ENCODE results near the gene SLC6A8. TPM values are rescaled to one million over a fixed set of nuclear protein-coding genes. Genes with fewer than 3 reads are reported as not detected.

The SLC6A8 gene
- total RNA-seq, 1 donor from 2014 or later: 26.9 TPM

DNA sequence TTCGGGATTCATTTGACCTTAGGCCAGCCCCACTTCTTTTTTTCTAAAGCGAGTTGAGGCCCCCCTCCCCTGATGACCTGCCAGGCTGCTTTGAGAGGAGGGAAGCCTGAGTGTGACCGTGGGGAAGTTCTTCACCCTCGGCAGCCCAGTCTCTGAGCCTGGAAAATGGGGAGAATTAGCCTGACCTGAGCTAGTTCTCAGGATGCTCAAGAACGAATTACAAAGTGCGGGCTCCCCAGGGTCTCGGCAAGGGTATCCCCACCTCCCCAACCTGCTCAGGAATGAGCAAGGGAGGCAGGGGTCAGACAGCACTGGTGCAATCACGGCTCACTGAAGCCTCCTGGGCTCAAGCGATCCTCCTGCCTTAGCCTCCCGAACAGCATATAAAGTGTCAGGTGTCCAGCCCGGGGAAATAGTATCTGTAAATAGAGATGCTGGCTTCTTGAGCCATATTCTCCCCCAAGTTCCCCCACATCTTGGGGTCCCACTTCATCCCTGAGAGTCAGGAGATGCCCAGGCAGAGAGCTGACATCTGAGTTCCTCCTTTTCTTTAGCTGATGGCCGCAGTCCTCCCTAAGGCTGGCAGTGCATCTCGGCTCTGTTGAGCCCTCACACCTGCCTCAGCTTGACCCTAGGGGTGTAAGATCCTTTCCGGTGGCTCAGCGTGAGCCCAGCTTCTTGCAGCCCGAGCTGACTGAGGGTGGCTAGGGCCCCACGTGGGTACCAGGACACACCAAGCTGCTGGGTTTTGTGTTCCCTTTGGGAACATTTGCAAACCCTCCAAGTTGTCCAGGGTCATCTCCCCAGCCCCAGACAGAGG, 39.2 kb upstream of the SLC6A8 start:
- no peak for DNase-seq

DNA sequence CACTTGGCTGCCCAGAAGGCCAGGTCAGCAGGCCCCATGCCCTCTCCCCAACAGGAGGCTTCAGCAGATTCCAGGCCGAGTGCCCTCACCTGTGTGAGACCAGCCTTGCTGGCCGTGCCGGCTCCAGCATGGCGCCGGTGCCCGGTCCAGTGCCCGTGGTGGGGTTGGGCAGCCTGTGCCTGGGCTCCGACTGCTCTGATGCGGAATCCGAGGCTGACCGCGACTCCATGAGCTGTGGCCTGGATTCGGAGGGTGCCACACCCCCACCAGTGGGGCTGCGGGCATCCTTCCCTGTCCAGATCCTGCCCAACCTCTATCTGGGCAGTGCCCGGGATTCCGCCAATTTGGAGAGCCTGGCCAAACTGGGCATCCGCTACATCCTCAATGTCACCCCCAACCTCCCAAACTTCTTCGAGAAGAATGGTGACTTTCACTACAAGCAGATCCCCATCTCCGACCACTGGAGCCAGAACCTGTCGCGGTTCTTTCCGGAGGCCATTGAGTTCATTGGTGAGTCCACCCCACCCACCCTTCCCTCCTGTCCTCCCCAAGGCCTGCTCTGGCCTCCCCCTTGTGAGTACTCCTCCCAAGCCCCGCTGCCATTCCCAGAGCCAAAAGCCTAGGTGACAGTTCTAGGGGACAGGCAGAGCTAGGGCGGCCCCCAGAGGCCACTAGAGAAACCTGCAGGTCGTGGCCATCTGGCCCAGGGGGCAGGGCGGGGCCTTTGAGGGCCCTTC, 38.4 kb upstream of the SLC6A8 start:
- no peak for DNase-seq

DNA sequence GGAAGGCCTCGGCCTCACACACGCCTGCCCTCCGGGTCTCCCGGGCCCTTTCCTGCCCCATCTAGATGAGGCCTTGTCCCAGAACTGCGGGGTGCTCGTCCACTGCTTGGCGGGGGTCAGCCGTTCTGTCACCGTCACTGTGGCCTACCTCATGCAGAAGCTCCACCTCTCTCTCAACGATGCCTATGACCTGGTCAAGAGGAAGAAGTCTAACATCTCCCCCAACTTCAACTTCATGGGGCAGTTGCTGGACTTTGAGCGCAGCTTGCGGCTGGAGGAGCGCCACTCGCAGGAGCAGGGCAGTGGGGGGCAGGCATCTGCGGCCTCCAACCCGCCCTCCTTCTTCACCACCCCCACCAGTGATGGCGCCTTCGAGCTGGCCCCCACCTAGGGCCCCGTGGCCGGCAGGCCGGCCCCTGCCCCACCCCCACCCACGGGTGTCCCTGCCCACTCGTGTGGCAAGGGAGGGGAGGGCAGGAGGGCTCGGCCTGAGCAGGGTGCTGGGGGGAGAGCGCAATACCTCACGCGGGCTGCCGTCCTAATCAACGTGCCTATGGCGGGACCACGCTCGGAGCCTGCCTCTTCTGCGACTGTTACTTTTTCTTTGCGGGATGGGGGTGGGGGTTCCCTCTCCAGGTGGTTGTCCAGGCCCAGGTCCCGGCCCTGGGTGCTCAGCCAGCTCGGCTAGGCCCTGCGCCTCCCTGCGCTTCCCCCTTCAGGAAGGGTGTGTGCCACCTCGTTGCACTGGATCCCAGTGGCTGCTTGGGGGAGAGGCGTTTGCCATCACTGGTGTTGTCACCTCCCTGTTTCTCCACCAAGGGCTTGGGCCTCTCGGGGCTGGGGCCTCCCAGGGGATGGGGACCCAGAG, 37.6 kb upstream of the SLC6A8 start:
- DNase-seq: no peak

DNA sequence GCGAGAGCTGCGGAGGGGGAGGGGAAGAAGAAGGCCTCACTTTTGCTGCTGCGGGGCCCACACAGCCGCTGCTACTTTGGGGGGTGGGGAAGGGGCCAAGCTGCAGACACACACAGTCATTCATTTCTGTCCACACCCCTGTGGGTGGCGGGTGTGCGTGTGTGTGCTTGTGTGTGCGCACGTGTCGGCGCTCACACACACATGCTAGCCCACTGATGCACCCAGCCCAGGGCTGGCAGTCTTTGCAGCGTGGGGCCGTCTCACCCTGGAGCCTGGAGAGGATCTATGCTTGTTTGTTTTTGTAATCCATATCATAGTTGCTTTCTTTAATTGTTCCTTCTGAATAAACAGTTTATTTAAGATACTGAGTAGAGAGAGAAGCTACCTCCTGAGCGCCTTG, 36.8 kb upstream of the SLC6A8 start:
- DNase-seq: no peak

DNA sequence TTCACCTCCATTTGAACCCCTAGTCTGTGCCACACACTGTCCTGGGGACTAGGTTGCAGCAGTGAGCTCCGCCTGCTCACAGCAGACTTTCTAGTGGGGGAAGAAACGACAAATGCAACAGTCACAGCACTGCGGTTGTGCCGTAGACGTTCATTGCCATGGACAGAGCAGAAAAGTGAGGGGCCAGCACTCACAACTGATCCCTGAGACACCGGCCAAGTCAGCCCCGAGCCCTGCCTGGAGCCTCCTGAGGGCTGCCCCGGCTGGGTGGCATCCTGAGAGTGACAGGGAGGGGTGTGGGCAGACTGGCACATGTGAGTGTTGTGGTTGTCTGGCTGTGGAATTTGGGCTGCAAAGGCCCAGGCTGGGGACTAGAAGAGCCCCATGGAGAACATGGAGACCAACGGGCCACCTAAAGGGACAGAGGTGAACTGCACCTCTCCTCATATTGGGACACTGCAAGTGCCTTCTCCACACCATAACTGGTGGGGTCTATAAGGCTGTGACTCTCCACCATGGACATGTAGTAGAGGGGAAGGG, 36.1 kb upstream of the SLC6A8 start:
- no peak for DNase-seq

DNA sequence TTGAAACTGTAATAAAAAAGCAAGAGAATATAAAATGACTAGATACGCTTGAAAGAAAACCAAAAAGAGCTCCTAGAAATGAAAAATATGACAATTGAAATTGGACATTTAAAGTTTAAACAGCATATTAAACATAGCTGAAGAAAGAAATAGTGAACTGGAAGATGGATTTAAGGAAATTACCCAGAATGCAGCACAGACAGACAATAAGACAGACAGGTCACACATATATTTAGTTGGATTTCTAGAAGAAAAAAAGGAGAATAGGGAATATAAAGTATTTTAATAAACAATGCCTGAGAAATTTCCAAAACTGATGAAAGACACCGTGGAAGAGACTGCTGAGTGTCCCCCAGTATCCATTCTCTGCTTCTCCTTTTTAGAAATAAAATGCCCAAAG, 34.2 kb upstream of the SLC6A8 start:
- no peak for DNase-seq

DNA sequence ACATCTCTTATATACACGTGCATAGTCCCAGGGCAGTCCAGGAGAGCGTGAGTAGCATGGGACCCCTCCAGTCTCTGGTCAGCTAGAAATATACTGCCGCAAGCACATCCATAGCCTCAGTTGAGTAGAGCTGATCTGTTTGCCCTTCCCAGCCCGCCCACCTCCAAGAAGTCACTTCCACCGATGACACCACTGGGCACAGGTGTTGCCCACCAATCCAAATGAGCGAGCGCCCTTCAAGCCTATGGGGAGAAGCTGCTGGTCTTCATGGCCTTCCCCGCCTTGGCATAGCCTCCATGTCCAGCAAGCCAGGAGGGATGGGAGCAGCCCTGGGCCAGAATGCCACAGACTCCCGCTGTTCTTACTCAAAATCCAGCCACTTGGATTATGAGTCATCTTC, 30.6 kb upstream of the SLC6A8 start:
- DNase-seq: no peak

DNA sequence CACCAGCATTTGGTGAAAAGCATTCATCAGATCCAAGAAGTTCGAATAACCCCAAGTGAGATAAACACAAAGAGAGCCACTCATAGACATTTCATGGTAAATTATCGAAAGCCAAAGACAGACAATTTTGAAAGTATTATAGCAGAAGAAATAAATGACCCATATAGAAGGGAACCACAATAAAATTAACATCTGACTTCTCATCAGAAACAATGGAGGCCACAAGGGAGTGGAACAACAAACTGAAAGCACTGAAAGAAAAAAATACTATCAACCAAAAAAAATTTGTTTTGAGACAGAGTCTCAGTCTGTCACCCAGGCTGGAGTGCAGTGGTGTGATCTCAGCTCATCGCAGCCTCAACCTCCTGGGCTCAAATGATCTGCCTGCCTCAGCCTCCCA, 28.5 kb upstream of the SLC6A8 start:
- DNase-seq: no peak

DNA sequence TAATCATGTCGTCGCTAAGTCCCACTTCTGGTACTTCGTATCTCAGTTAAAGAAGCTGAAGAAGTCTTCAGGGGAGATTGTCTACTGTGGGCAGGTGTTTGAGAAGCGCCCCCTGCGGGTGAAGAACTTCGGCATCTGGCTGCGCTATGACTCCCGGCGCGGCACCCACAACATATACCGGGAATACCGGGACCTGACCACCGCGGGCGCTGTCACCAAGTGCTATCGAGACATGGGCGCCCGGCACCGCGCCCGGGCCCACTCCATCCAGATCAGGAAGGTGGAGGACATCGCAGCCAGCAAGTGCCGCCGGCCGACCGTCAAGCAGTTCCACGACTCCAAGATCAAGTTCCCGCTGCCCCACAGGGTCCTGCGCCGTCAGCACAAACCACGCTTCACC, 25.5 kb upstream of the SLC6A8 start:
- DNase-seq: peak; percentile 37

DNA sequence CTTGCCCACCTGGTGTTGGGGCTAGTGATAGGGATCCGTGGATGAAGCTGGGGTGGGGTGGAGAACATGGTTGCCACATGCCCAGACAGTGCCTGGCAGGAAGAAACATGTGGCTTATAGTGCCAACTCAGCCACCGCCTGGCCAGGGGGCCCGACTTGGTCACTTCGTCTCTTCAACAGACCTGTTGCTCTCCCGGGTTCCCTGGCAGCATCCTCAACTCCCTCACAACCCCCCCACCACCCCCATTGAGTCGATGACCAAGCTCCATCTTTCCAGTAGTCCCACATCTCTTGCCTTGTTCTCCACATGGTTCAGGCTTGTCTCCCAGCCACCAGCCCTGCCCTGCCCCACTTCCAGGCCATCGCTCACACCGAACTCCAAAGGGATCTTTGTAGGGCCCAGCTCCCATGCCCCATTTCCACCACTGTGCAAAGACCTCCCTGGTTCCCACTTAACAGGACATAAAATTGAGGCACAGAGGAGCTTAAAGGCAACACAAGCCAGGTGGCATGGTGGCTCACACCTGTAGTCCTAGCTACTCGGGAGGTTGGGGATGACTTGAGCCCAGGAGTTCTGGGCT, 21.9 kb upstream of the SLC6A8 start:
- DNase-seq: no peak

DNA sequence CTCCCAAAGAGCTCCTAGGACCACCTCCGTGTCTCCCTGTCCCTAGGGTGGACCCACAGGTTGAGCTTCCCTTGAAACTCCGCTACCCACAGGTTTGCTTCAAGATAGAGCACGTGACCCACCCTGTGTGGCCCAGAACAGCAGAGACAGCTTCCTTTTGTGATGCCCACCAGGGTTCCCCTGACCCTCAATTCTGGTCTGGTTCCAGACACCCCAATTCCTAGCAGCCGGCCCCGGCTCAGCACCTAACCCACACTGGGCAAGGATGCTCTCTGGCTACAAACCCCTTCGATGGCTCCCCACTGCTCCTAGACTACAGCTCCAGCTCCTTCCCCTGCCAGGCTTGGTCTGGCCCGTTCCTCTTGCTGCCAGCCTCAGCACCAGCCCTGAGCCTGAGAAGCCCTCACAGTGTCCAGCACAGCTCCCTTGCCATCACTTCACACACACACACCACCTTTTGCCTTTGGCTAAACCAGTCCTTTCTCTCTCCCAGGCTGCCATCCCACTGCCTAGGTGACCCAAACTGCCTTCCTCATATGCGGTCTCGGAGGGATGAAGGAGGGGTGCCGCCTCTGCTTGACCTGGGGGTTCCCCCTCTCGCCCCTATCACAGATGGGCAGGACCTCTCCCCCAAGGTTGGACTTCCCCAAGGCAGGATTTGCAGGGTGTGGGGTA, 20.3 kb upstream of the SLC6A8 start:
- no peak for DNase-seq

DNA sequence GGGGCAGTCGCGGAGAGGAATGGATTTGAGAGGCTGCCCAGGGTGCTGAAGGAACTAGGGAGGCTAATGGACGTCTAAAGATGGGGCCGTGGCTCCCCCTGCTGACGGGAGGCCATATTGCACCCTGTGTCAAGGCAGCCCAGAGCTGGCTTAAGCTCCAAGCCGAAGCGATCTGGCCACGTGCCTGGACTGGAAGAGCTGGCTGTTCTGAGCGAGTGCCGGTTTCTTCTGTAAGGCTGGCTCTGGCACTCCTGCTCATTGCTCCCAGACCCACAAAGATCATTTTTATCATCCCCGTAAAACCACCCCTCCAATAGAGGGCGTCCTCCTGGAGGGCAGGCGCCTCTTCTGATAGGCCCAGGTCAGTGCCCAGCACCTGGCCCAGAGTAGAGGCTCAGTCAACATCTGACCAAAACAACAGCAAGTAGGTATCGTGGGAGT, 19.8 kb upstream of the SLC6A8 start:
- DNase-seq: peak; percentile 94

DNA sequence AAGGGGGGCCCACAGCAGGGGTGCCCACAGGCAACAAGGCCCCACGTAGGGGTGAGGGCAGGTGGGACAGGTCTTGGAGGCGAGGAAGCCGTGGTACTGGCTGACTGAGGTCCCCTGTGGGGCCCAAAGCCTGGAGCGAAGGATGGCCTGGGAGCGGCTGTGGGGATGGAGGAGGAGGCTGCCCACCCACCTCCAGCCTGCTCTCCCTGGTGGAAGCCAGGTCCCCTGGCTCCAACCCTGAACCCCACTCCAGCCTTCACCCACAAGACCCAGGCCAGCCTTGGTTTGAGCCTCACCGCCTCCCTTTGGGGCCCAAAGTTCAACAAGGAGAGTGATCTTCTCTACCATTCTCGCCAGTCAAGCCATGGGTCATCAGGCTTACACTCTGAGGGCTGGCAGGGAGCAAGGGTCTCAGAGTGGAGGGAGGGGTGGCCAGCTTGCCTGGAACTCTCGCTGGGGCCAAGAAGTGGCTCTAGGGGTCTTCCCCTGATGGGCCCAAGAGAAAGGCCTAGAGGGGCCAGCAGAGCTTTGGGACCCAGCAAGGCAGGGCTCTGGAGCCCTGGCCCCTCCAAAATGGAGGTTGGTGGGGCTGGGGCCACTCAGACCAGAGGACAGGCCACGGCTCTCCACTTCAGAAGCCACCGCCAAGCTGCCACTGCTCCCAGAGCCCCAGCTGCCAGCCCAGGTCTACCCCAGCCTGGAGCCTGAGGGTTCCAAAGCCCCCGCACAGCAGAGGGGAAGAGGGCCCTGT, 19.1 kb upstream of the SLC6A8 start:
- no peak for DNase-seq

DNA sequence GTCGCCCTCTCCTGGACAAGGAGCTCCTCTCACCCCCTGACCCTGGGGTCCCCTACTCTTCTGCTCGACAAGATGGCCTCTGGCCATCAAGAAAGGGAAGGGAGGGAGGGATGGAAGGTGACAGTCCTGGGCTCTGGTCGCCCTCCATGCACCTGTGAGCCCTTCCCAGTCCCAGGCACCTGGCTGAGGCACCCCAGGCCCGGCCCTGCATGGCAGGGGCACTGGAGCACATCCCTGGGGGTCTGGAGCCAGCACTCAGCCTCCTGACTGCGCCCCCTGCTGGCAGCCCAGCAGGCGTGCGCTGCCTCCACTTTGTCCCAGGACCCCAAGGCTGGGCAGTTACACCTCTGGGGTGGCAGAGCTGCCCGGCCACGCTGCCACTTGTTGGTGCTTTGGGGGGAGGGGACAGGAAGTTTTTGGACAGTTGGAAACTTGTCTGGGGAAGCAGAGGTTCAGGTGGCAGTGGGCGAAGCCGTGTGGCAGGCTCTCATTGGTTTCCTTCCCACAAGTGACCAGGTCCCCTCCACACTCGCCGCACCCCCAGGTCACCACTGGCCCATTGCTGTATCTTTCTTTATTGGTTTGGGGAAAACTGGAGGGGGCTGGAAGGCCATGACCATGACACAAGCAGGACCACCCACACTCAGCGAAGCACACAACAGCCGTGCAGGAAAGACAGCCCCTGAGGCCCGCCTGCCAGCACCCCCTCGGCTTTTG, 18.4 kb upstream of the SLC6A8 start:
- no peak for DNase-seq

DNA sequence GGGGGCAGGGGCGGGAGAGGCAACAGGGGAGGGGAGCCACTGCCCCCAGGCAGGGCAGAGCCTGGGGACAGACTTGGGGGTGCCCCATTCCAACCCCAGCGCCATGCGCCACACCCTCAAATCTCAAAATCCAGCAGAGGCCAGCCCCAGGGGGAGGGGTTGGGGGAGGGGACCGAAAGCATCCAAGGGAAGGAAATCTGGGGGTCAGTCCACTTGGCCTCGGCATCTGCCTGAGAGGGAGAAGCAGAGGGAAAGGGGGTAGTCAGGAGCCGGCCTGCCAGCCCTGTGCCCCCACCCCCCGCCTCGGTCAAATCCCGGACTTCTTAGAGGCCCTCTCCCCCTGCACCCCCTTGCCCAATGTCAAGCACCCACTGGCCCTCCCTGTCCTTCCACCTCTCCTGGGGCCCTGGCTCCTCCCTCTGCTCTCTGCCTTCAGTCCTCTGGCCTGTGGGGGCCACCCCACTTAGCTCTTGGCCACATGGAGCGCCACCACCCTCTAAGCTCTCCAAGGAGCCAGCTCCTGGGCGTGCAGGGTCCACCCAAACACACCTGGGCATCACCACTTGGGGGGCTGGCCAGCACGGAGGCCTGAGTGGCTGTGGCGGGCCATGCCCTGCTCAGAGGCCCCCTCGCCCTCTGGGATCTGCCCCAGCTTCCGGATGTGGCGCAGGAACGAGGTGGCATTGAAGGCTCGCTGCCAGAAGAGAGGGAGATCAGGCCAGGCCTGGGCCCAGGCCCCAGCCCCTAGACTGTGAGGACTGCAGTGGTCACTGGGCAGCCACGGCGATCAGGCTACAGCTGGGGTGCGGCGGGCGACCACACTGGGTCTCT, 17.6 kb upstream of the SLC6A8 start:
- no peak for DNase-seq

DNA sequence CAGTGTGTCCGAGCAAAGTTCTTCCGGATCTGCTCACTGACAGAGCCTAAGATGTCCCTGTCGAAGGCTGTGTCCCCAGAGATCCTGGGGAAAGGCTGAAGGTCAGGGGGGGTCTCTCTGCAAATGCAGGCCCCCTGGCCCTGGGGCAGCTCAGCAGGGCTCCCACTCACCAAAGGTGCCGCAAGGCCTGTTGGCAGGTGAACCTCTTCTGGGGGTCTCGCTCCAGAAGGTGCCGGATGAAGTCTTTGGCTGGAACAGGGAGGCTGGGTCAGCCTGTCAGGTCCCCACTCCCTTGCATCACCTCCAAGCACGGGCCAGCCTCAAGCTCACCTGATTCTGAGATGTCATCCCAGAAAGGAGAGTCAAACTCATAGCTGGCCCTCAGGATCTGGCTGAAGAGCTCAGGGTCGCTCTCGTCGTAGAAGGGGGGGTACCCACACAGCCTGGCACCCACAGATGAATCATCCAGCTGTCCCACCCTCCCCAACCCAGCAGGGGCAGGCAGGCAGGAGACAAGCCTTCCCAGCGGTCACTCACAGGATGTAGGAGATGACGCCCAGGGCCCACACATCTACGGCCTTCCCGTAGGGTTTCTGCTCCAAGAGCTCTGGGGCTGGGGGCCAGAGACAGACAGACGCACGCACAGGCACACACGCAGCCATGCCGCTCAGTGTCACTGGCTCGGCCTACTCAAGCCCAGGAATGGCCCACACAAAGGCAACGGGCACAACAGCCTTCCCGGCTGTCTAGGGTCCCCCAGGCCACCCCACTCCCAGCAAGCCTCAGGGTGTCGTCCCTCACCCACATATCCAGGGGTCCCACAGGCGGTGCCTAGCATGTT, 16.8 kb upstream of the SLC6A8 start:
- DNase-seq: no peak

DNA sequence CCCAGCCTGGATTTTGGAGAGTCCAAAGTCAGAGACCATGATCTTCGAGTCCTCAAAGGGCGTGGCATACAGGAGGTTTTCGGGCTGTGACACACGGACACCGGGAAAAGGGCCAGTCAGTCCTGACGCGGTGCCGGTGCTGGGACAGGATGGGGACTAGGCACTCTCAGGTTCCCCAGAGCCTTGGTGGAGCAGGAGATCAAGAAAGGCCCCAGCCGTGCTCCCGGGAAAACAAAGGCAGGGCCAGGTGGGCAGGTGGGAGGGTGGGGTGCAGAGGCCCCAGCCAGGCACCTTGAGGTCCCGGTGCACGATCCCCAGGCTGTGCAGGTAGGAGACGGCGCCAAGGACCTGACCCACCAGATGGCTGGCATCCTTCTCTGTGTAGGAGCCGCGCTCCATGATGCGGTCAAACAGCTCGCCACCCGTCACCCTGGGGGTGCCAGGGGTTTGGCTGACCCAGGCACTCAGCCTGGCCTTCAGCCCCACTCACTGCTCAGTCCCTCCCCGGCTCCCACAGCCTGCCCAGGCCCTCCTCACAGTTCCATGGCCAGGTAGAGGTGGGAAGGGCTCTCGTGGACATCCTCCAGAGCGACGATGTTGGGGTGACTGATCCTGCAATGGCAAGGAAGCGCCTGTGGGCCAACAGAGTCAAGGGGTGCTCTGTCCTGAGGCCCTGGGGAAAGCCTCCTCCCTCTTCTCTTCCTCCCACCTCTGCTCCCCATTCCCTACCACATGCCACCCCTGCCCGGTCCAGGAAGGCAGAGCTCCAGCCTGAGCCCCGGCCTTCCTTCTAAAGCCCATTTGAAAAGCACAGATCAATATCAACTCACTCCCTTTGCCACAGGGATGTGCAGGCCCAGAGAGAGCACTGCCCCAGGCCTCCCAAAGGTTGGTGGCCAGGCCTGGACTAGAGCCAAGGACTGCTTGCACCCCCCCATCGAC, 15.9 kb upstream of the SLC6A8 start:
- DNase-seq: no peak

Data from tongue (tissue), 2 donors.